Liver (tissue), 3 donors: ENCODE data around the gene METTL3.

Source experiments
- EGR1 ChIP-seq, 2 donors: IDR thresholded peaks; 2 replicates each; pipeline ENCODE4 v1.6.1; 2016 to 2018; ENCODE audit warnings: antibody characterized with exemption in 2 of 2, low read depth in 2 of 2
- RAD21 ChIP-seq, 2 donors: IDR thresholded peaks; 2 replicates each; pipeline ENCODE4 v1.6.1; 2016; ENCODE audit warnings: antibody characterized with exemption in 2 of 2, mild to moderate bottlenecking in 2 of 2
- YY1 ChIP-seq: IDR thresholded peaks from 2 replicates; pipeline ENCODE4 v1.6.1; 2016; ENCODE audit warnings: antibody characterized with exemption, mild to moderate bottlenecking
- TF ChIP-seq, protein P1 (sequence below): fragments of 150-350 bp; IDR thresholded peaks from 2 replicates; pipeline ENCODE4 v1.5.1; 2017; ENCODE audit warnings: improper control_type of control experiment, low read depth, low read length; ENCODE audit not compliant: missing input control
- TF ChIP-seq, protein P2 (sequence below): IDR thresholded peaks from 2 replicates; pipeline ENCODE4 v1.6.1; 2016; ENCODE audit warnings: antibody characterized with exemption
- TF ChIP-seq, protein P3 (sequence below): IDR thresholded peaks from 2 replicates; pipeline ENCODE4 v1.6.1; 2016; ENCODE audit warnings: antibody characterized with exemption
- donor health status: healthy.
- donor health status: healthy.

DNA sequence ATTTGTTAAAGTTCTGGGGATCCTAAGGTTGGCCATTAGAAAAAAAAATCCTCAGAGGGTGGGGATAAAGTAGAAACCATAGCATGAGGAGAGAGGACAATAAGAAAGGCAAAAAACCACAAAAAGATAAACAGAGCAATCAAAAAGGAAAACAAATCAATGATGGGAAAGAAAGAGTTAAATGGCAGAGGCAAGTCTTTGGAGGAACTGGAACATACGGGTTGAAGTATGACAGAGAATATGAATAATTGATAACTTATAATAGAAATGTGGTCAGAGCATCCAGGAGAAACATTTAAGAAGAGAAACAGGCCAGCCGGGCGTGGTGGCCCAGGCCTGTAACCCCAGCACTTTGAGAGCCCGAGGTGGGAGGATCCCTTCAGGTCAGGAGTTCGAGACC, 32.8 kb upstream of the METTL3 start:
- TF ChIP-seq YY1 (no peak), RAD21 (IDR thresholded peaks at IDR 0.05) (no peak), EGR1 (IDR thresholded peaks at IDR 0.05; ENCODE audit: low read depth in 2 of 2) (no peak)
- TF ChIP-seq, protein P1, sequence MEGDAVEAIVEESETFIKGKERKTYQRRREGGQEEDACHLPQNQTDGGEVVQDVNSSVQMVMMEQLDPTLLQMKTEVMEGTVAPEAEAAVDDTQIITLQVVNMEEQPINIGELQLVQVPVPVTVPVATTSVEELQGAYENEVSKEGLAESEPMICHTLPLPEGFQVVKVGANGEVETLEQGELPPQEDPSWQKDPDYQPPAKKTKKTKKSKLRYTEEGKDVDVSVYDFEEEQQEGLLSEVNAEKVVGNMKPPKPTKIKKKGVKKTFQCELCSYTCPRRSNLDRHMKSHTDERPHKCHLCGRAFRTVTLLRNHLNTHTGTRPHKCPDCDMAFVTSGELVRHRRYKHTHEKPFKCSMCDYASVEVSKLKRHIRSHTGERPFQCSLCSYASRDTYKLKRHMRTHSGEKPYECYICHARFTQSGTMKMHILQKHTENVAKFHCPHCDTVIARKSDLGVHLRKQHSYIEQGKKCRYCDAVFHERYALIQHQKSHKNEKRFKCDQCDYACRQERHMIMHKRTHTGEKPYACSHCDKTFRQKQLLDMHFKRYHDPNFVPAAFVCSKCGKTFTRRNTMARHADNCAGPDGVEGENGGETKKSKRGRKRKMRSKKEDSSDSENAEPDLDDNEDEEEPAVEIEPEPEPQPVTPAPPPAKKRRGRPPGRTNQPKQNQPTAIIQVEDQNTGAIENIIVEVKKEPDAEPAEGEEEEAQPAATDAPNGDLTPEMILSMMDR: no peak
- TF ChIP-seq, protein P2, sequence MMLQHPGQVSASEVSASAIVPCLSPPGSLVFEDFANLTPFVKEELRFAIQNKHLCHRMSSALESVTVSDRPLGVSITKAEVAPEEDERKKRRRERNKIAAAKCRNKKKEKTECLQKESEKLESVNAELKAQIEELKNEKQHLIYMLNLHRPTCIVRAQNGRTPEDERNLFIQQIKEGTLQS: no peak
- TF ChIP-seq, protein P3, sequence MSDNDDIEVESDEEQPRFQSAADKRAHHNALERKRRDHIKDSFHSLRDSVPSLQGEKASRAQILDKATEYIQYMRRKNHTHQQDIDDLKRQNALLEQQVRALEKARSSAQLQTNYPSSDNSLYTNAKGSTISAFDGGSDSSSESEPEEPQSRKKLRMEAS: no peak
